ENCODE results near the gene MACROD2. TPM values are rescaled to one million over a fixed set of nuclear protein-coding genes. Genes with fewer than 3 reads are reported as not detected.

The MACROD2 gene
- total and polyA plus RNA-seq, 2 of the 4 experiments (the other 2 are of a cell fraction), result not detected

GRCh38 chr20:14764511-14765369 lies 769.4 kb downstream of the MACROD2 start:
- Histone ChIP-seq H3K36me3 (ENCODE audit: control insufficient read depth, insufficient read depth, low read length) (no peaks in the 10 kb centered on the region), H3K27me3 (ENCODE audit: control insufficient read depth, insufficient read depth, low read length) (no peaks in the 10 kb centered on the region), H3K9ac (ENCODE audit: low read depth, low read length) (no peak overlapping the region), H3K23ac (ENCODE audit: low read depth, low read length) (no peak overlapping the region), H4K91ac (ENCODE audit: insufficient read depth, low read depth, low read length) (no peak overlapping the region), H3K4me1 (ENCODE audit: control insufficient read depth, insufficient read depth, low read length) (no peaks in the 10 kb centered on the region), H3K27ac (ENCODE audit: insufficient read depth, low read length) (no peak overlapping the region), H3K4ac (ENCODE audit: low read depth, low read length) (no peak overlapping the region), H2BK5ac (ENCODE audit: low read depth, low read length, poor library complexity, severe bottlenecking) (no peak overlapping the region), H4K5ac (ENCODE audit: low read depth, low read length) (no peak overlapping the region), H2BK120ac (ENCODE audit: low read depth, low read length) (no peak overlapping the region), H3K4me2 (ENCODE audit: low read depth, low read length) (no peak overlapping the region), H2BK20ac (ENCODE audit: low read depth, low read length) (no peak overlapping the region), H2AFZ (replicated peaks; ENCODE audit: low read length, poor library complexity) (no peak overlapping the region), H3K18ac (ENCODE audit: low read depth, low read length) (no peak overlapping the region), H3K4me3 (ENCODE audit: insufficient read depth, low read depth, low read length) (no peak overlapping the region), H4K20me1 (ENCODE audit: insufficient read depth, low read length) (no peaks in the 10 kb centered on the region), H3K14ac (replicated peaks; ENCODE audit: low read depth, low read length) (no peak overlapping the region), H3K9me3 (ENCODE audit: control insufficient read depth, insufficient read depth, low read length) (peaks cover 2% of the 10 kb centered on the region; the same call in 1 of the 2 replicates), H3K9me1 (ENCODE audit: insufficient read depth, low read length) (no peaks in the 10 kb centered on the region), H3K56ac (ENCODE audit: extremely low read depth, insufficient read depth, low read length) (no peak overlapping the region), H3K79me1 (ENCODE audit: low read depth in 1 of 2, low read length in 2 of 2) (no peaks in the 10 kb centered on the region), H2BK15ac (ENCODE audit: low read depth, low read length) (no peak overlapping the region), H2AK9ac (replicated peaks; ENCODE audit: low read depth, low read length, poor library complexity) (no peak overlapping the region), H4K8ac (ENCODE audit: low read depth in 2 of 2, low read length in 2 of 2) (no peak overlapping the region), H2AK5ac (ENCODE audit: low read depth, low read length) (no peak overlapping the region)
- ChIA-PET CTCF (no interaction called here), POLR2A (ENCODE audit: unreplicated experiment) (no interaction called here)
- no TSS peak for BruUV-seq (replicated peaks)
- TF ChIP-seq ELK1 (IDR thresholded peaks at IDR 0.05; ENCODE audit: borderline replicate concordance, low read depth, low read length) (no peak), CEBPB (IDR thresholded peaks at IDR 0.05; ENCODE audit: low read depth, low read length) (no peak), RFX5 (IDR thresholded peaks at IDR 0.05; ENCODE audit: low read depth, low read length) (no peak), POLR2A (IDR thresholded peaks at IDR 0.05; ENCODE audit: low read depth, low read length) (no peak), NFE2L2 (IDR thresholded peaks at IDR 0.05; ENCODE audit: low read depth, low read length) (no peak), CTCF (conservative IDR thresholded peaks at IDR 0.05; ENCODE audit: low read depth, low read length) (no peak), USF2 (IDR thresholded peaks at IDR 0.05; ENCODE audit: low read depth, low read length) (no peak)
- intact Hi-C loops (cut with micrococcal nuclease) (no loop called here), dilution Hi-C loops (cut with HindIII; ENCODE audit: low sequenced_read_pairs, unreplicated experiment) (no loop called here), in situ Hi-C loops (cut with MboI; ENCODE audit: low sequenced_read_pairs) (no loop called here)
- ATAC-seq (ENCODE audit: low read depth) (no peak), DNase-seq (no peak)
- WGBS, 2 experiments (ENCODE audit: extremely low coverage in 2 of 2, insufficient read length in 1 of 2), result no CpG with 5 or more reads among the region's 6 CpGs

Measured in IMR-90 (cell line).